Mesothelial cell of epicardium (in vitro differentiated cells): ENCODE data around the gene PACRG. TPM values are rescaled to one million over a fixed set of nuclear protein-coding genes. Genes with fewer than 3 reads are reported as not detected.

Source experiments
- DNase-seq, 2 experiments: peaks; one replicate each; pipeline ENCODE4 v3.0.0; 2021; ENCODE audit warnings: low spot score in 2 of 2; ENCODE audit not compliant: unreplicated experiment in 2 of 2
- H3K27ac Mint-ChIP-seq: 2 replicates; pipeline ENCODE4 v1.8.0; 2021; ENCODE audit warnings: mixed read lengths
- H3K27me3 Mint-ChIP-seq: 2 replicates; pipeline ENCODE4 v1.8.0; 2021; ENCODE audit warnings: low read depth, mixed read lengths
- H3K36me3 Mint-ChIP-seq: 2 replicates; pipeline ENCODE4 v1.8.0; 2021; ENCODE audit warnings: mixed read lengths
- H3K4me1 Mint-ChIP-seq: 2 replicates; pipeline ENCODE4 v1.8.0; 2021; ENCODE audit warnings: mixed read lengths
- H3K4me3 Mint-ChIP-seq: 2 replicates; pipeline ENCODE4 v1.8.0; 2021; ENCODE audit warnings: mild to moderate bottlenecking, moderate library complexity, mixed read lengths
- H3K9me3 Mint-ChIP-seq: 2 replicates; pipeline ENCODE4 v1.8.0; 2021; ENCODE audit warnings: mixed read lengths
- CTCF ChIP-seq: fragments of 200-600 bp; sonication (generic); IDR thresholded peaks from one replicate; pipeline ENCODE4 v1.5.0; 2021; ENCODE audit warnings: antibody characterized with exemption; ENCODE audit not compliant: unreplicated experiment
- total RNA-seq: library from RNA; stranded (reverse); gene quantifications from 3 replicates; pipeline ENCODE4 v1.2.1, GENCODE V29; 2021

PACRG gene
- total RNA-seq, 1 donor from 2014 or later, result 1.6 TPM

- Mint-ChIP-seq H3K4me3 (no peak overlapping the region), H3K27ac (no peak overlapping the region), H3K36me3 (no peaks in the 10 kb centered on the region), H3K27me3 (peaks cover 13% of the 10 kb centered on the region), H3K4me1 (no peaks in the 10 kb centered on the region), H3K9me3 (no peaks in the 10 kb centered on the region)
- TF ChIP-seq CTCF, result no peak
- no peak for DNase-seq
Measured at GRCh38 chr6:163308629-163309440, 581.1 kb downstream of the PACRG start.

- no peaks in the 10 kb centered on the region for H3K9me3 Mint-ChIP-seq
- H3K27me3 Mint-ChIP-seq, result peaks cover 13% of the 10 kb centered on the region
- TF ChIP-seq CTCF, result no peak
- no peak for DNase-seq
- H3K4me1 Mint-ChIP-seq, result no peaks in the 10 kb centered on the region
- no peaks in the 10 kb centered on the region for H3K36me3 Mint-ChIP-seq
- H3K27ac Mint-ChIP-seq, result no peak overlapping the region
- no peak overlapping the region for H3K4me3 Mint-ChIP-seq
Measured at GRCh38 chr6:163309491-163310026, 581.8 kb downstream of the PACRG start.

- H3K4me1 Mint-ChIP-seq, result no peaks in the 10 kb centered on the region
- H3K27ac Mint-ChIP-seq, result no peak overlapping the region
- DNase-seq, result no peak
- TF ChIP-seq CTCF, result no peak
- H3K36me3 Mint-ChIP-seq, result no peaks in the 10 kb centered on the region
- H3K27me3 Mint-ChIP-seq, result peaks cover 13% of the 10 kb centered on the region
- no peaks in the 10 kb centered on the region for H3K9me3 Mint-ChIP-seq
- H3K4me3 Mint-ChIP-seq, result no peak overlapping the region
Measured at GRCh38 chr6:163310096-163310972, 582.6 kb downstream of the PACRG start.

- Mint-ChIP-seq H3K9me3 (no peaks in the 10 kb centered on the region), H3K4me1 (no peaks in the 10 kb centered on the region), H3K27ac (no peak overlapping the region), H3K36me3 (no peaks in the 10 kb centered on the region), H3K27me3 (peaks cover 13% of the 10 kb centered on the region), H3K4me3 (no peak overlapping the region)
- DNase-seq, result no peak
- TF ChIP-seq CTCF, result no peak
Measured at GRCh38 chr6:163310973-163311383, 583.2 kb downstream of the PACRG start.

- no peaks in the 10 kb centered on the region for H3K4me1 Mint-ChIP-seq
- H3K36me3 Mint-ChIP-seq, result no peaks in the 10 kb centered on the region
- no peak for TF ChIP-seq CTCF
- no peak overlapping the region for H3K27ac Mint-ChIP-seq
- no peaks in the 10 kb centered on the region for H3K9me3 Mint-ChIP-seq
- no peak for DNase-seq
- H3K27me3 Mint-ChIP-seq, result peaks cover 13% of the 10 kb centered on the region
- H3K4me3 Mint-ChIP-seq, result no peak overlapping the region
Measured at GRCh38 chr6:163311830-163312229, 584.1 kb downstream of the PACRG start.
